OCI-LY1 (cell line): ENCODE results near the gene ADAMTSL1.

Source experiments
- H2AFZ ChIP-seq: fragments of 200-600 bp; sonication (generic), shearing (Covaris generic); 2 replicates; pipeline ENCODE4 v1.6.0; 2014; ENCODE audit warnings: antibody characterized with exemption, mild to moderate bottlenecking, low read length
- H3F3A ChIP-seq: fragments of 200-600 bp; sonication (generic), shearing (Covaris generic); 2 replicates; pipeline ENCODE4 v1.6.0; 2014; ENCODE audit warnings: mild to moderate bottlenecking, antibody characterized with exemption, low read length, moderate library complexity; ENCODE audit not compliant: insufficient read depth
- H3K27ac ChIP-seq: fragments of 200-600 bp; sonication (generic); 2 replicates; pipeline ENCODE4 v1.5.1; 2014; ENCODE audit warnings: low read length, mixed run types, mild to moderate bottlenecking, low read depth; ENCODE audit not compliant: poor library complexity, severe bottlenecking
- H3K27me3 ChIP-seq: fragments of 200-600 bp; sonication (generic); 2 replicates; pipeline ENCODE4 v1.6.0; 2014; ENCODE audit warnings: antibody characterized with exemption, mild to moderate bottlenecking, low read length, moderate library complexity; ENCODE audit not compliant: insufficient read depth
- H3K36me3 ChIP-seq: fragments of 200-600 bp; sonication (generic); 2 replicates; pipeline ENCODE4 v1.6.1; 2014; ENCODE audit warnings: mild to moderate bottlenecking, antibody characterized with exemption, low read length, moderate library complexity, mixed read lengths; ENCODE audit not compliant: insufficient read depth
- H3K4me1 ChIP-seq: fragments of 200-600 bp; sonication (generic); 2 replicates; pipeline ENCODE4 v1.5.1; 2014; ENCODE audit warnings: mild to moderate bottlenecking, low read length, moderate library complexity; ENCODE audit not compliant: insufficient read depth, severe bottlenecking
- H3K4me2 ChIP-seq: fragments of 200-600 bp; sonication (generic), shearing (Covaris generic); 2 replicates; pipeline ENCODE4 v1.6.1; 2014; ENCODE audit warnings: low read length
- H3K4me3 ChIP-seq: fragments of 200-600 bp; sonication (generic); 2 replicates; pipeline ENCODE4 v1.5.1; 2014; ENCODE audit warnings: low read length, low read depth, mild to moderate bottlenecking, mixed read lengths; ENCODE audit not compliant: poor library complexity, severe bottlenecking
- H3K79me2 ChIP-seq: fragments of 200-600 bp; shearing (Covaris generic); 2 replicates; pipeline ENCODE4 v1.6.1; 2016; ENCODE audit warnings: mixed run types, low read length, mixed read lengths; ENCODE audit not compliant: insufficient read depth
- H3K9ac ChIP-seq: fragments of 200-600 bp; sonication (generic), shearing (Covaris generic); 2 replicates; pipeline ENCODE4 v1.6.1; 2014; ENCODE audit warnings: mild to moderate bottlenecking, low read length, mixed read lengths
- H3K9me2 ChIP-seq: fragments of 200-600 bp; sonication (generic), shearing (Covaris generic); 2 replicates; pipeline ENCODE4 v1.6.1; 2014; ENCODE audit warnings: low read depth, mild to moderate bottlenecking, low read length, mixed read lengths
- H3K9me3 ChIP-seq: fragments of 200-600 bp; shearing (Covaris generic); 2 replicates; pipeline ENCODE4 v1.6.1; 2014; ENCODE audit warnings: low read length, mixed read lengths
- H4K20me1 ChIP-seq: fragments of 200-600 bp; sonication (generic), shearing (Covaris generic); 2 replicates; pipeline ENCODE4 v1.6.0; 2016; ENCODE audit warnings: mild to moderate bottlenecking, low read length; ENCODE audit not compliant: insufficient read depth
- CTCF ChIP-seq: fragments of 200-600 bp; sonication (generic), shearing (Covaris generic); IDR thresholded peaks from 2 replicates; pipeline ENCODE4 v1.5.1; 2017; ENCODE audit warnings: mild to moderate bottlenecking, antibody characterized with exemption, low read length, moderate library complexity, mixed read lengths
- EZH2 ChIP-seq: fragments of 200-600 bp; sonication (generic), shearing (Covaris generic); IDR thresholded peaks from 2 replicates; pipeline ENCODE4 v1.8.0; 2017; ENCODE audit warnings: borderline replicate concordance, mixed run types, mild to moderate bottlenecking, antibody characterized with exemption, low read length, moderate library complexity, mixed read lengths

Gene ADAMTSL1

GRCh38 chr9:18569941-18570630 lies 96.1 kb downstream of the ADAMTSL1 start:
- no peak overlapping the region for H3K4me3 ChIP-seq
- H3K4me2 ChIP-seq: no peak overlapping the region
- no peaks in the 10 kb centered on the region for H3K9me3 ChIP-seq
- H3K27ac ChIP-seq: no peak overlapping the region
- no peak overlapping the region for H2AFZ ChIP-seq
- no peaks in the 10 kb centered on the region for H3F3A ChIP-seq
- H4K20me1 ChIP-seq: no peaks in the 10 kb centered on the region
- no peak overlapping the region for H3K9ac ChIP-seq
- no peak for TF ChIP-seq CTCF
- no peak for TF ChIP-seq EZH2
- H3K4me1 ChIP-seq: no peaks in the 10 kb centered on the region
- no peaks in the 10 kb centered on the region for H3K27me3 ChIP-seq
- H3K9me2 ChIP-seq: no peaks in the 10 kb centered on the region
- H3K79me2 ChIP-seq: no peaks in the 10 kb centered on the region
- H3K36me3 ChIP-seq: no peaks in the 10 kb centered on the region

- Histone ChIP-seq H3K9ac (no peak overlapping the region), H3K4me2 (no peak overlapping the region), H3K9me3 (no peaks in the 10 kb centered on the region), H2AFZ (no peak overlapping the region), H3K27me3 (no peaks in the 10 kb centered on the region), H3K4me3 (no peak overlapping the region), H3K9me2 (no peaks in the 10 kb centered on the region), H3F3A (no peaks in the 10 kb centered on the region), H4K20me1 (no peaks in the 10 kb centered on the region), H3K27ac (no peak overlapping the region), H3K79me2 (no peaks in the 10 kb centered on the region), H3K36me3 (no peaks in the 10 kb centered on the region), H3K4me1 (no peaks in the 10 kb centered on the region)
- TF ChIP-seq CTCF (no peak), EZH2 (no peak)
Observed at GRCh38 chr9:18573021-18573556, 99.1 kb downstream of the ADAMTSL1 start.

- Histone ChIP-seq H3K27me3 (no peaks in the 10 kb centered on the region), H3K36me3 (no peaks in the 10 kb centered on the region), H4K20me1 (no peaks in the 10 kb centered on the region), H3K27ac (no peak overlapping the region), H3F3A (no peaks in the 10 kb centered on the region), H3K4me3 (no peak overlapping the region), H3K4me2 (no peak overlapping the region), H3K79me2 (no peaks in the 10 kb centered on the region), H2AFZ (no peak overlapping the region), H3K4me1 (no peaks in the 10 kb centered on the region), H3K9ac (no peak overlapping the region), H3K9me2 (no peaks in the 10 kb centered on the region), H3K9me3 (no peaks in the 10 kb centered on the region)
- TF ChIP-seq CTCF (no peak), EZH2 (no peak)
Observed at GRCh38 chr9:18575686-18576085, 101.7 kb downstream of the ADAMTSL1 start.
